NT2/D1 (cell line): ENCODE data around the gene SPTLC2.
"Not testable (repeated sequence)": the region's sequence is repeated elsewhere in the genome, so short reads cannot be mapped to it uniquely, and the experiment has no call there.

Experiments
- DNase-seq: peaks from one replicate; pipeline ENCODE4 v3.0.0-alpha.2; 2011; ENCODE audit warnings: low read depth, low spot score
- H3K27me3 ChIP-seq: 2 replicates; pipeline ENCODE4 v1.6.0; 2011; ENCODE audit warnings: mild to moderate bottlenecking; ENCODE audit not compliant: insufficient read length, insufficient read depth
- H3K36me3 ChIP-seq: 2 replicates; pipeline ENCODE4 v1.6.1; 2011; ENCODE audit warnings: mild to moderate bottlenecking, low read length, mixed read lengths; ENCODE audit not compliant: insufficient read depth, insufficient read length
- H3K4me1 ChIP-seq: 2 replicates; pipeline ENCODE4 v1.5.1; 2011; ENCODE audit not compliant: insufficient read depth, insufficient read length
- H3K4me3 ChIP-seq: 2 replicates; pipeline ENCODE4 v1.5.1; 2011; ENCODE audit warnings: low read depth; ENCODE audit not compliant: insufficient read length
- H3K9ac ChIP-seq: 2 replicates; pipeline ENCODE4 v1.6.0; 2011; ENCODE audit warnings: low read depth; ENCODE audit not compliant: insufficient read length
- H3K9me3 ChIP-seq: 2 replicates; pipeline ENCODE4 v1.5.1; 2011; ENCODE audit warnings: mild to moderate bottlenecking, low read length; ENCODE audit not compliant: insufficient read depth
- SUZ12 ChIP-seq: IDR thresholded peaks from 2 replicates; pipeline ENCODE4 v1.6.1; 2011; ENCODE audit not compliant: insufficient read length, insufficient read depth; ENCODE audit errors: extremely low read depth
- YY1 ChIP-seq: IDR thresholded peaks from 2 replicates; pipeline ENCODE4 v1.6.1; 2011; ENCODE audit not compliant: insufficient read length, insufficient read depth
- ZNF274 ChIP-seq: IDR thresholded peaks from 2 replicates; pipeline ENCODE4 v1.6.1; 2011; ENCODE audit warnings: mild to moderate bottlenecking, low read depth, low read length

SPTLC2 gene

GRCh38 chr14:77543637-77544334, 72.7 kb downstream of the SPTLC2 start:
- Histone ChIP-seq H3K36me3 (peaks cover 18% of the 10 kb centered on the region), H3K9me3 (no peaks in the 10 kb centered on the region), H3K9ac (no peak overlapping the region), H3K4me1 (no peaks in the 10 kb centered on the region), H3K27me3 (no peaks in the 10 kb centered on the region), H3K4me3 (no peak overlapping the region)
- no peak for DNase-seq
- no peak for TF ChIP-seq YY1
- no peak for TF ChIP-seq SUZ12
- no peak for TF ChIP-seq ZNF274

- H3K27me3 ChIP-seq, result no peaks in the 10 kb centered on the region
- no peak for TF ChIP-seq ZNF274
- TF ChIP-seq YY1, result no peak
- TF ChIP-seq SUZ12, result no peak
- no peaks in the 10 kb centered on the region for H3K9me3 ChIP-seq
- peaks cover 12% of the 10 kb centered on the region for H3K36me3 ChIP-seq
- H3K9ac ChIP-seq, result no peak overlapping the region
- H3K4me1 ChIP-seq, result no peaks in the 10 kb centered on the region
- H3K4me3 ChIP-seq, result no peak overlapping the region
- DNase-seq, result no peak
Measured at GRCh38 chr14:77543240-77543551, 73.2 kb downstream of the SPTLC2 start.

GRCh38 chr14:77542421-77543239, 73.8 kb downstream of the SPTLC2 start:
- H3K36me3 ChIP-seq, result peaks cover 11% of the 10 kb centered on the region
- H3K9ac ChIP-seq, result no peak overlapping the region
- TF ChIP-seq ZNF274, result no peak
- TF ChIP-seq SUZ12, result no peak
- TF ChIP-seq YY1, result no peak
- no peak overlapping the region for H3K4me3 ChIP-seq
- H3K4me1 ChIP-seq, result no peaks in the 10 kb centered on the region
- no peak for DNase-seq
- H3K27me3 ChIP-seq, result no peaks in the 10 kb centered on the region
- no peaks in the 10 kb centered on the region for H3K9me3 ChIP-seq

GRCh38 chr14:77541905-77542304, 74.5 kb downstream of the SPTLC2 start:
- no peak for DNase-seq
- Histone ChIP-seq H3K9me3 (no peaks in the 10 kb centered on the region), H3K4me3 (no peak overlapping the region), H3K4me1 (no peaks in the 10 kb centered on the region), H3K9ac (no peak overlapping the region), H3K27me3 (no peaks in the 10 kb centered on the region), H3K36me3 (peaks cover 9% of the 10 kb centered on the region)
- no peak for TF ChIP-seq SUZ12
- TF ChIP-seq ZNF274, result no peak
- TF ChIP-seq YY1, result no peak

GRCh38 chr14:77536951-77537350, 79.5 kb downstream of the SPTLC2 start:
- H3K27me3 ChIP-seq, H3K4me1 ChIP-seq, H3K36me3 ChIP-seq, H3K4me3 ChIP-seq, H3K9ac ChIP-seq, DNase-seq, H3K9me3 ChIP-seq: not testable (repeated sequence)

GRCh38 chr14:77531071-77531470, 85.4 kb downstream of the SPTLC2 start:
- no peak overlapping the region for H3K9ac ChIP-seq
- no peaks in the 10 kb centered on the region for H3K4me1 ChIP-seq
- TF ChIP-seq ZNF274 (no peak), YY1 (no peak), SUZ12 (no peak)
- H3K27me3 ChIP-seq, result no peaks in the 10 kb centered on the region
- H3K4me3 ChIP-seq, result no peak overlapping the region
- no peaks in the 10 kb centered on the region for H3K36me3 ChIP-seq
- H3K9me3 ChIP-seq, result no peaks in the 10 kb centered on the region
- no peak for DNase-seq

GRCh38 chr14:77529963-77530362, 86.5 kb downstream of the SPTLC2 start:
- H3K4me1 ChIP-seq, result no peaks in the 10 kb centered on the region
- TF ChIP-seq ZNF274 (no peak), SUZ12 (no peak), YY1 (no peak)
- no peak for DNase-seq
- H3K27me3 ChIP-seq, result no peaks in the 10 kb centered on the region
- H3K4me3 ChIP-seq, result no peak overlapping the region
- no peak overlapping the region for H3K9ac ChIP-seq
- H3K9me3 ChIP-seq, result no peaks in the 10 kb centered on the region
- H3K36me3 ChIP-seq, result no peaks in the 10 kb centered on the region
